DOHH2 (cell line): ENCODE measurements around the gene ADAMTSL5.
"Not testable (repeated sequence)": the region's sequence is repeated elsewhere in the genome, so short reads cannot be mapped to it uniquely, and the experiment has no call there.

Experiments
- H3F3A ChIP-seq: fragments of 200-600 bp; sonication (generic), shearing (Covaris generic); 2 replicates; pipeline ENCODE4 v1.6.0; 2016; ENCODE audit warnings: antibody characterized with exemption, mild to moderate bottlenecking; ENCODE audit not compliant: control insufficient read depth, insufficient read depth
- H3K27ac ChIP-seq: fragments of 200-600 bp; sonication (generic); 2 replicates; pipeline ENCODE4 v1.5.1; 2014; ENCODE audit warnings: low read depth, mild to moderate bottlenecking, low read length, moderate library complexity
- H3K27me3 ChIP-seq: fragments of 200-600 bp; sonication (generic); 2 replicates; pipeline ENCODE4 v1.6.1; 2014; ENCODE audit warnings: mild to moderate bottlenecking, low read length, mixed read lengths; ENCODE audit not compliant: control insufficient read depth
- H3K36me3 ChIP-seq: fragments of 200-600 bp; sonication (generic); 2 replicates; pipeline ENCODE4 v1.6.1; 2014; ENCODE audit warnings: mild to moderate bottlenecking, low read length, moderate library complexity, mixed read lengths; ENCODE audit not compliant: control insufficient read depth
- H3K4me1 ChIP-seq: fragments of 200-600 bp; sonication (generic); 2 replicates; pipeline ENCODE4 v1.6.1; 2014; ENCODE audit warnings: mild to moderate bottlenecking, low read length, mixed read lengths; ENCODE audit not compliant: control insufficient read depth
- H3K4me2 ChIP-seq: fragments of 200-600 bp; sonication (generic); 2 replicates; pipeline ENCODE4 v1.6.0; 2014; ENCODE audit warnings: mild to moderate bottlenecking, low read length, moderate library complexity
- H3K4me3 ChIP-seq: fragments of 200-600 bp; sonication (generic); 2 replicates; pipeline ENCODE4 v1.5.1; 2014; ENCODE audit warnings: mild to moderate bottlenecking, low read length, mixed read lengths
- H3K79me2 ChIP-seq: fragments of 200-600 bp; sonication (generic); 2 replicates; pipeline ENCODE4 v1.6.1; 2014; ENCODE audit warnings: mild to moderate bottlenecking, low read length, mixed read lengths; ENCODE audit not compliant: control insufficient read depth
- H3K9me2 ChIP-seq: fragments of 200-600 bp; sonication (generic); replicated peaks from 2 replicates; pipeline ENCODE4 v1.6.1; 2014; ENCODE audit warnings: mild to moderate bottlenecking, low read length, mixed read lengths; ENCODE audit not compliant: control insufficient read depth
- H3K9me3 ChIP-seq: fragments of 200-600 bp; sonication (generic); 2 replicates; pipeline ENCODE4 v1.6.1; 2014; ENCODE audit warnings: antibody characterized with exemption, low read length, mixed read lengths; ENCODE audit not compliant: control insufficient read depth, insufficient read depth
- H4K20me1 ChIP-seq: fragments of 200-600 bp; sonication (generic); 2 replicates; pipeline ENCODE4 v1.6.0; 2014; ENCODE audit warnings: low read depth, mild to moderate bottlenecking, antibody characterized with exemption, low read length, moderate library complexity; ENCODE audit not compliant: control insufficient read depth, insufficient read depth
- EZH2phosphoT487 ChIP-seq: fragments of 200-600 bp; sonication (generic); IDR thresholded peaks from 2 replicates; pipeline ENCODE4 v1.6.1; 2017; ENCODE audit warnings: borderline replicate concordance, mild to moderate bottlenecking, antibody characterized with exemption, low read length, moderate library complexity, mixed read lengths
- TF ChIP-seq, protein P1 (sequence below): fragments of 200-600 bp; sonication (generic); IDR thresholded peaks from one replicate; pipeline ENCODE4 v1.5.1; 2014; ENCODE audit warnings: antibody characterized with exemption, mild to moderate bottlenecking, low read depth, low read length; ENCODE audit not compliant: poor library complexity, severe bottlenecking

ADAMTSL5 gene

DNA sequence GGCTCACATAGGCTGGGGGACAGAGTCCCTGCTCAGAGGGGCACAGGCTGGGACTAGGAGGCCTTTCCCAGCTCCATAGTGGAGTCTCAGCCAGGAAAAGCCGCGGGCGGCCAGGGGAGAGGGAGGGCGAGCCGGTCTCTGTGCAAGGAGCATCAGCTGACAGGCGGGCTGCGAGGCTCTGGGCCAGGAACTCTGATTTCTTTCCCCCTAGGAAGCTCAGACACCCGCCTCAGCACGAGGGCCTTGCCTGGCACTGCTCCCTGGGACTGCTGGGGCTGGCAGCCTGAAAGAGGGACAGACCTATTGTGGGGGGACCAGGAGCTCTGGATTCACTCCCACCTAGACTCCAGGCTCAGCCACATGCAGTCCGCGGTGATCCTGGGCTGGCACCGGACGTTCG lies 8.8 kb upstream of the ADAMTSL5 start:
- no peaks in the 10 kb centered on the region for H3K9me2 ChIP-seq
- no peaks in the 10 kb centered on the region for H3K27me3 ChIP-seq
- H3K36me3 ChIP-seq, result no peaks in the 10 kb centered on the region
- H3F3A ChIP-seq, result no peaks in the 10 kb centered on the region
- H3K4me1 ChIP-seq, result no peaks in the 10 kb centered on the region
- TF ChIP-seq EZH2phosphoT487, result no peak
- TF ChIP-seq, protein P1, sequence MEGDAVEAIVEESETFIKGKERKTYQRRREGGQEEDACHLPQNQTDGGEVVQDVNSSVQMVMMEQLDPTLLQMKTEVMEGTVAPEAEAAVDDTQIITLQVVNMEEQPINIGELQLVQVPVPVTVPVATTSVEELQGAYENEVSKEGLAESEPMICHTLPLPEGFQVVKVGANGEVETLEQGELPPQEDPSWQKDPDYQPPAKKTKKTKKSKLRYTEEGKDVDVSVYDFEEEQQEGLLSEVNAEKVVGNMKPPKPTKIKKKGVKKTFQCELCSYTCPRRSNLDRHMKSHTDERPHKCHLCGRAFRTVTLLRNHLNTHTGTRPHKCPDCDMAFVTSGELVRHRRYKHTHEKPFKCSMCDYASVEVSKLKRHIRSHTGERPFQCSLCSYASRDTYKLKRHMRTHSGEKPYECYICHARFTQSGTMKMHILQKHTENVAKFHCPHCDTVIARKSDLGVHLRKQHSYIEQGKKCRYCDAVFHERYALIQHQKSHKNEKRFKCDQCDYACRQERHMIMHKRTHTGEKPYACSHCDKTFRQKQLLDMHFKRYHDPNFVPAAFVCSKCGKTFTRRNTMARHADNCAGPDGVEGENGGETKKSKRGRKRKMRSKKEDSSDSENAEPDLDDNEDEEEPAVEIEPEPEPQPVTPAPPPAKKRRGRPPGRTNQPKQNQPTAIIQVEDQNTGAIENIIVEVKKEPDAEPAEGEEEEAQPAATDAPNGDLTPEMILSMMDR, result no peak
- H3K9me3 ChIP-seq, result no peaks in the 10 kb centered on the region
- no peak overlapping the region for H3K4me2 ChIP-seq
- H4K20me1 ChIP-seq, result no peaks in the 10 kb centered on the region
- no peak overlapping the region for H3K27ac ChIP-seq
- H3K4me3 ChIP-seq, result no peak overlapping the region
- H3K79me2 ChIP-seq, result no peaks in the 10 kb centered on the region

DNA sequence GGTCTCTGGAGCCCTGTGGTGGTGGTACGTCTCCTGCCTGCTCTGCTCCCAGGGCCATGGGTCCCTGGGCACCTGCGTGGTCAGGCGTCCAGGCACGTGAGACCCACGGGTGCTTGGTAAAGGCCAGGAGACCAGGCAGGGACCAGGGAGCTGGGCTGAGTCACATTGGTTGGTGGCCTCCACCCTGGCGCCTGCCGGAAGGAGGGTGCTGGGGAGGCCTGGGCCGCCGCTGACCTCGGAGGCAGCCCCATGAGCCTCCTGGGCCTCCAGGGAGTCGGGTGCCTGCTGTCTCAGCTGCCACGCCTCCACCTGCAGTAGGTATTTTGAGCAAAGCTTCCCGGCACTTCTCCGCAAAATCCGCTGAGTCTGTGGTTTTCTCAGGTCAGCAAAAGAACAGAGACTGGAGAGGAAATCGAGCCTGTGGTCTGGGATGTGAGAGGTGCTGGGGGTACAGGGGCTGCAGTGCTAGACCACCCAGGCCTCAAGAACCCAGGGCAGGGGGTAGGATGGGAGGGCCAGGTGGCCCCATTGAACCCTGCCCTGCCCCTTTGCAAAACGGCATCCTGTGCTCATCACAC lies 7.5 kb upstream of the ADAMTSL5 start:
- no peaks in the 10 kb centered on the region for H3K4me1 ChIP-seq
- H3K9me3 ChIP-seq, result no peaks in the 10 kb centered on the region
- no peaks in the 10 kb centered on the region for H3K27me3 ChIP-seq
- H3K4me2 ChIP-seq, result no peak overlapping the region
- H3K36me3 ChIP-seq, result no peaks in the 10 kb centered on the region
- H3K79me2 ChIP-seq, result no peaks in the 10 kb centered on the region
- H3K4me3 ChIP-seq, result no peak overlapping the region
- no peaks in the 10 kb centered on the region for H3F3A ChIP-seq
- H3K27ac ChIP-seq, result no peak overlapping the region
- TF ChIP-seq, protein P1, result no peak
- TF ChIP-seq EZH2phosphoT487, result no peak
- H4K20me1 ChIP-seq, result no peaks in the 10 kb centered on the region
- H3K9me2 ChIP-seq, result no peaks in the 10 kb centered on the region

DNA sequence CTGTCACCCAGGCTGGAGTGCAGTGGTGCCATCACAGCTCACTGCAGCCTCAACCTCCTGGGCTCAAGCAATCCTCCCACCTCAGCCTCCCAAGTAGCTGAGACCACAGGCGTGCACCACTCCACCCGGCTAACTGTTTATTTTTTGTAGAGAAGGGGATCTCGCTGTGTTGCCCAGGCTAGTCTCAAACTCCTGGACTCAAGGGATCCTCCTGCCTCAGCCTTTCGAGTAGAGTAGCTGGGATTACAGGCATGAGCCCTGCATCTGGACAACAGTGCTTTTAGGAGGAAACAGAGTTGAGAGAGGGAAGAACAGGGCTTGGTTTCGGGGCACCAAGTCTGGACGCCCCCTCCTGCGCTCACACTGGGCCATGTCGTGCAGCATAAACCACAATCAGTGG lies 7.0 kb upstream of the ADAMTSL5 start:
- not testable (repeated sequence) for H3K27me3 ChIP-seq, H3K9me2 ChIP-seq, H3K36me3 ChIP-seq, H3K4me1 ChIP-seq, H3K9me3 ChIP-seq, H3F3A ChIP-seq, H4K20me1 ChIP-seq, H3K4me3 ChIP-seq, H3K4me2 ChIP-seq, H3K79me2 ChIP-seq, H3K27ac ChIP-seq

DNA sequence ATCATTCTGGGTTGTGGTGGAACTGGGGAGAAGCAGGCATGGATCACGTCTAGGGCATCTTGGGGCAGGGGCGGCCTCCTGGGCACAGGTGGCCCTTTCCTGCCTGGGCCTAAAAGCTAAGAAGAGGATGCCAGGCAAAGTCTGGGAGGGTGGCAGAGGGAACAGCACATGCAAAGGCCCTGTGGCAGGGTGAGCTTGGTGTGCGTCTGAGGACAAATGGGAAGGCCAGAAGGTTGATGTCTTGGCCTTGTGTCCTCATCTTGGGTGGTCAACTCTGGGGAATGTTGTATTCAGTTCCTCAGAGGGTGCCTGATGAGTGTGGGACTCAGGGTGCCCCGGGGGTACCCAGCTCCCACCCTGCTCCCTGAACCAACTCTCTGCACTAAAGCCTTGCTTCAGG lies 5.7 kb upstream of the ADAMTSL5 start:
- H3K4me1 ChIP-seq, result no peaks in the 10 kb centered on the region; the same call in 1 of the 2 replicates
- TF ChIP-seq EZH2phosphoT487, result no peak
- TF ChIP-seq, protein P1, result no peak

More for the DNA sequence above, 5.7 kb upstream of the ADAMTSL5 start:
- H3K79me2 ChIP-seq, result no peaks in the 10 kb centered on the region
- H3K4me2 ChIP-seq, result no peak overlapping the region
- H3K9me2 ChIP-seq, result no peaks in the 10 kb centered on the region
- H3K4me3 ChIP-seq, result no peak overlapping the region
- H3K9me3 ChIP-seq, result no peaks in the 10 kb centered on the region
- H3K27me3 ChIP-seq, result no peaks in the 10 kb centered on the region
- no peaks in the 10 kb centered on the region for H3F3A ChIP-seq
- no peak overlapping the region for H3K27ac ChIP-seq
- no peaks in the 10 kb centered on the region for H4K20me1 ChIP-seq
- H3K36me3 ChIP-seq, result no peaks in the 10 kb centered on the region
